ENCODE results near the gene RMND5B. TPM values are rescaled to one million over a fixed set of nuclear protein-coding genes. Genes with fewer than 3 reads are reported as not detected.

RMND5B gene
- total RNA-seq, 1 donor from 2014 or later, result 32.6 TPM

DNA sequence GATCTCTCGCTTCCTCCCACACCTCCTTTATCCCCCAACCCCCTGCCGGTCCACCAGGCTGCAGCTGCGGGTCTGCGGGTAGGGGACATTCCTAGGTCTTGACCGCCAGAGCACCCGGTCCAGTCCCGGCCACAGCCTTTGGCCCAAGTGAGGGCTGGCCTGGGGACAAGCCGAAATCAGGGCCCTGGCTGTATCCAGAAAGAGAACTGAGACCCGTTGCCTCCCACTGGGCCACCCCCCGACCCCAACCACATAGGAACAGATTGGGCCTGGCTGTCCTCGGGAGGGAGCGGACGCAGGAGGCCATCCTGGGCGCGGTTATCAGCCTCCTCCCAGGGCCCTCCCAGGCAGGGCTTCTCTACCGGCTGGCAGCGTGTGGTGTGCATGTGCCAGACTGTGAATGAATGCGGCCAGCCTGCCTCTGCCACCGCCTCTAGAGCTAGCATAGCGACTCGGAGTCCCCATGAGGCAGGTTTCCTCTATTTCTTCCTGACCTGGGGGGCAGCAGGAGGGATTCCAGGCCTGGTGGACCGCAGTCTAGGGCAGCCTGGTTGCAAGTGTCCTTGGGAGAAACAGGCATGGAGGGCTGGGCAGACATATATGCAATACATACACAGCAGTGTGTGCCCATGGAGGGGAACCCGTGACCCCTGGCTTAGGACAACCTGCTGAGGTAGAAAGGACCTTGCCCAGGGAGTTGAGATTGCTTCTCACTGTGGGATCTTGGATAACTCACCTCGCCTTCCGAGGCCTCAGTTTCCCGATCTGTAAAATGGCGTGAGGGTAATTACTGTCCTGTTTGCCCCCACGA is 16.3 kb upstream of the RMND5B start:
- Mint-ChIP-seq H3K9me3 (no peaks in the 10 kb centered on the region), H3K27ac (peak overlapping the region; percentile 67), H3K36me3 (no peaks in the 10 kb centered on the region), H3K4me3 (peak overlapping the region; percentile 79), H3K4me1 (peaks cover 30% of the 10 kb centered on the region), H3K27me3 (ENCODE audit: low read depth) (peaks cover 22% of the 10 kb centered on the region)
- TF ChIP-seq, protein P1, sequence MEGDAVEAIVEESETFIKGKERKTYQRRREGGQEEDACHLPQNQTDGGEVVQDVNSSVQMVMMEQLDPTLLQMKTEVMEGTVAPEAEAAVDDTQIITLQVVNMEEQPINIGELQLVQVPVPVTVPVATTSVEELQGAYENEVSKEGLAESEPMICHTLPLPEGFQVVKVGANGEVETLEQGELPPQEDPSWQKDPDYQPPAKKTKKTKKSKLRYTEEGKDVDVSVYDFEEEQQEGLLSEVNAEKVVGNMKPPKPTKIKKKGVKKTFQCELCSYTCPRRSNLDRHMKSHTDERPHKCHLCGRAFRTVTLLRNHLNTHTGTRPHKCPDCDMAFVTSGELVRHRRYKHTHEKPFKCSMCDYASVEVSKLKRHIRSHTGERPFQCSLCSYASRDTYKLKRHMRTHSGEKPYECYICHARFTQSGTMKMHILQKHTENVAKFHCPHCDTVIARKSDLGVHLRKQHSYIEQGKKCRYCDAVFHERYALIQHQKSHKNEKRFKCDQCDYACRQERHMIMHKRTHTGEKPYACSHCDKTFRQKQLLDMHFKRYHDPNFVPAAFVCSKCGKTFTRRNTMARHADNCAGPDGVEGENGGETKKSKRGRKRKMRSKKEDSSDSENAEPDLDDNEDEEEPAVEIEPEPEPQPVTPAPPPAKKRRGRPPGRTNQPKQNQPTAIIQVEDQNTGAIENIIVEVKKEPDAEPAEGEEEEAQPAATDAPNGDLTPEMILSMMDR (IDR thresholded peaks at IDR 0.05; ENCODE audit: unreplicated experiment), result no peak
- DNase-seq (ENCODE audit: low spot score in 2 of 2, unreplicated experiment in 2 of 2), result no peak

DNA sequence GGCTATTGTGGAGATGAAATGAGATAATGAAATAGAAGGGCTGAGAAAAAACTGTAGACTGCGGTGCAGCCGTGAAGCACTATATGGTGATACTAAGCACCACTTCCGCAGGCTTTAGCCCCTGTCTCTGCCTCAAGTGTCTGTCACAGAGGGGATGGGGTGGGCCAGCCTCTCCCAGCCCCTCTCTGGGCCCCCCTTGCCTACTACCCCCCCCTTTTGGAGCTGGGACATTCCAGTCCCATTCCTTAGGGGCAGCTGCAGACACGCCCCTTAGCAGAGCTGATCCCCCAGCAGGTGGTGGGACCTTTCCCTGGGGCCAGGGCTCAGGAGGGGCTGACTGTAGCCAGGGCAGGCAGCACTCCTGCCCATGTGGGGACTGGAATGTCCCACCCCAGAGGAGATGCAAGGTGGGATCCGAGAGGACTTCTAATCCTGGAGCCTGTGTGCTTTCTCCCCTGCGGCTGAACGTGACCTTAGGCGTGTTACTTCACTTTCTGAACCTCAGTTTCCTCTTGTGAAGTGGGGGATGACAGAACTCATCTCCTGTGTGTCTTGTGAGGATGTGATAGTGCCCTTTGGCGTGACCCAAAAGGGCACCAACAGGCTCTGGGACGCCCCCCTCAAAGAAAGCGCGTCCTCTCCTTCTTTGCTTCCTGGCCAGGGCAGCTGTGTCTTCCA is 15.5 kb upstream of the RMND5B start:
- peaks cover 30% of the 10 kb centered on the region for H3K4me1 Mint-ChIP-seq
- peak overlapping the region; percentile 79 for H3K4me3 Mint-ChIP-seq
- TF ChIP-seq, protein P1 (IDR thresholded peaks at IDR 0.05; ENCODE audit: unreplicated experiment), result no peak
- H3K27me3 Mint-ChIP-seq (ENCODE audit: low read depth), result peaks cover 22% of the 10 kb centered on the region
- DNase-seq (ENCODE audit: low spot score in 2 of 2, unreplicated experiment in 2 of 2), result no peak
- no peaks in the 10 kb centered on the region for H3K9me3 Mint-ChIP-seq
- no peak overlapping the region for H3K27ac Mint-ChIP-seq
- H3K36me3 Mint-ChIP-seq, result no peaks in the 10 kb centered on the region

DNA sequence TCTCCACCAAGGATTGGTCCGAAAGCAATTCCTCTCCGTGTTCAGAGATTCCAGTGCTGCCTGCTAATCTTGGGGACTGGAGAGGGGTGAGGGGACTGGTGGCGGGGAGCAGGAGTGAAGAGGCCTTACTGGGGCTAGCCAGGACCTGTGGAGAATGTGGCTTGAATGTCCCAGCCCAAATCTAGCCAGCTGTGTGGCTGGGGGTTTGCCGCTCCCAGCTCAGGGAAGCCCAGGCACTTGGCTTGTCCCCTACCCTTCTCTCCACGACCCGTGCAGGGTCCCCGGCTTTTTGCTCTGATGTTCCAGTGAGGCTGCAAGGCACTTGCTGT is 15.0 kb upstream of the RMND5B start:
- TF ChIP-seq, protein P1 (IDR thresholded peaks at IDR 0.05; ENCODE audit: unreplicated experiment), result no peak
- Mint-ChIP-seq H3K9me3 (no peaks in the 10 kb centered on the region), H3K36me3 (no peaks in the 10 kb centered on the region), H3K4me1 (peaks cover 31% of the 10 kb centered on the region), H3K27ac (no peak overlapping the region), H3K4me3 (peak overlapping the region; percentile 34), H3K27me3 (ENCODE audit: low read depth) (peaks cover 22% of the 10 kb centered on the region)
- no peak for DNase-seq (ENCODE audit: low spot score in 2 of 2, unreplicated experiment in 2 of 2)

DNA sequence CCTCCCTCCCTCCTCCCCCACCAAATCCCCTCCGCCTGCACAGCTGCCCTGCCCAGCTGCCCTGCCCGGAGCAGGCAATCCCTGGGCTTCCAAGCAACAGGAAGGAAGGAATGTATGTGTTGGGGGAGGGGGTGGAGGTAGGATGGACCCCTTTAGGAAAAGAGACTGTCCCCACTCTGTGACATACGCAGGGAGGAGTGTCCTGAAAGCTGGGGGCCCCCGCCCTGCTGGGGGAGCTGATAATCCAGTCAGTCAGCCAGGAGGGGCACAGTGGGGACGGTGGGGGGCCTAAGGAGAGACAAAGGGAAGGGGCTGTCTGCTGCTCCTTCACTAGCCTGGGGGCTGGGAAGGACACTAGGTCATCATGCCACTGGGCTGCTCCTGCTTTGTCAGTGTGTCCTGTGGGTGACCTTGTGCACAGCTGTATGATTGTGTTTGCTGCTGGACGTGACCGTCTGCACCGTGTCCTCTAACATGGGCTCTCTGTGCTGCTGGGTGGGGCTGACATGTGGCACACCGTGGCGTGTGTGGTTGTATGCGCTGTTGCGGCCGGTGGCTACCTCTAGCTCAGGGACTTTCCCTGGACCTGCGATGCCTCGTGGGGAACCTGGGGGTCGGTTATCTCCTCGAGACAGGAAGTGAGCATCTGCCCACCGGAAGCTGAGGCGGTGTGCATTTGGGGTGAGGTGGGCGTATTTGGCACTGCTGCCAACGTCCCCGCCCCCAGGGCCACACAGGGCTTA is 14.5 kb upstream of the RMND5B start:
- Mint-ChIP-seq H3K4me1 (peaks cover 33% of the 10 kb centered on the region), H3K4me3 (peak overlapping the region; percentile 34), H3K9me3 (no peaks in the 10 kb centered on the region), H3K36me3 (no peaks in the 10 kb centered on the region), H3K27me3 (ENCODE audit: low read depth) (peaks cover 22% of the 10 kb centered on the region), H3K27ac (peak overlapping the region; percentile 50)
- no peak for DNase-seq (ENCODE audit: low spot score in 2 of 2, unreplicated experiment in 2 of 2)
- TF ChIP-seq, protein P1 (IDR thresholded peaks at IDR 0.05; ENCODE audit: unreplicated experiment), result no peak

DNA sequence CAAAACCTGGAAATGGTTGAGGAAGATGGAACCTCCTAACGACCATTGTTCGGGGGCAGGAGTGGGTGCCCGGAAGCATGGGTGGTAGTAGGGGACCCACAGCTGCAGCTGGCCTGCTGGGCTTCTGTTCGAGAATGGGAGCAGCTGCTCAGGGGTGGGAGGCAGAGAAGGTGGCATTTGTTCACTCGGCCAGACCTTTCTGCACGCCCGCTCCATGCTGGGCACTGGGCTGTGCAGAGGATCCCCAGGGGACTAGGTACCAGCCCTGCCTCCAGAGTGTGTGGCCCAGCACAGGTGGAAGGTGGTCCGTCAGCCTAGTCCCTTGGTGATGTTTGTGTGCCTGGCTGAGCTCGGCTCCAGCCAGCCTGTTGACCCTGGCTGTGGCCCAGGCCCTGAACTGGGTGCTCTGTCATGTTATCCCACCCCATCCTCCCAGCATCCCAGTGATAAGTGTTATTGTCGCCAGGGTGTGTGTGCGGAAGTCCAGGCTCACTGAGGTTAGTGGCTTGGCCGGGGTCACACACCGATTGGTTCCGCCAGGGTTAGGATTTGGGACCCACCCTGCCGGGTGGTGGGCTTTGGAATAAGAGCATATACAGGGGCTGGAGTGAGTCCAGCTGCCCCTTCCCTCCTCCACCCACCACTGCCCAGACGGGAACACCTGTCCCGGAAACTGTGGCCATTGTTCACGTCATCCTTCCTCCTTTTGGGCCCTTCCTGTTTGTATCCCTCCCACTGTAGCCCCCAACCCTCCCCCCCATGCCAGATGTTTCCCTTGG is 12.7 kb upstream of the RMND5B start:
- Mint-ChIP-seq H3K4me3 (no peak overlapping the region), H3K27me3 (ENCODE audit: low read depth) (peaks cover 17% of the 10 kb centered on the region), H3K9me3 (no peaks in the 10 kb centered on the region), H3K4me1 (peaks cover 33% of the 10 kb centered on the region), H3K27ac (no peak overlapping the region), H3K36me3 (no peaks in the 10 kb centered on the region)
- TF ChIP-seq, protein P1 (IDR thresholded peaks at IDR 0.05; ENCODE audit: unreplicated experiment), result no peak
- no peak for DNase-seq (ENCODE audit: low spot score in 2 of 2, unreplicated experiment in 2 of 2)
